Measurements from ENCODE around the gene IQGAP2. TPM values are rescaled to one million over a fixed set of nuclear protein-coding genes. Genes with fewer than 3 reads are reported as not detected.

The IQGAP2 gene
- total RNA-seq (2014; rRNA removed; shearing (Covaris generic)): 0.98 and 1.4 TPM in 2 replicates

GRCh38 chr5:76402886-76403765 is at the start of gene IQGAP2:
Gene IQGAP2, plus strand, starts transcription at chr5:76403285. Its CDS starts 261 bp downstream, at chr5:76403546.

GRCh38 chr5:76622973-76623596 is 220.0 kb downstream of the IQGAP2 start, which contains the start of gene F2RL2:
Gene F2RL2, minus strand, starts transcription at chr5:76623403. Its CDS starts 173 bp downstream, at chr5:76623230.

GRCh38 chr5:76715736-76716455 is 312.8 kb downstream of the IQGAP2 start, which contains the start of gene F2R:
Gene F2R, plus strand, starts transcription at chr5:76716126. Its CDS starts 182 bp downstream, at chr5:76716308.

Small RNA genes lying within 50 kb of the gene (small RNA-seq; reads per million reads assigned to genes)
- gene RF02154: not detected
- gene RF02155: not detected

Other genes with a start within 250 kb of the IQGAP2 start
- gene F2RL2, start 220.1 kb downstream of the IQGAP2 start, total RNA-seq (2014; rRNA removed; shearing (Covaris generic)): 4.0 and 4.7 TPM in 2 replicates

Measured in A375 (cell line).